ENCODE measurements around the gene SMIM3.

Gene SMIM3

GRCh38 chr5:150750469-150750868 is 28.1 kb upstream of the SMIM3 start:
- H3K4me3 ChIP-seq: no peak overlapping the region
- DNase-seq (ENCODE audit: low spot score): no peak
- no peak overlapping the region for H3K27ac ChIP-seq
- no peak for TF ChIP-seq CTCF (IDR thresholded peaks at IDR 0.05)

GRCh38 chr5:150751096-150751891 is 27.3 kb upstream of the SMIM3 start:
- TF ChIP-seq CTCF (IDR thresholded peaks at IDR 0.05): no peak
- DNase-seq (ENCODE audit: low spot score): no peak
- Histone ChIP-seq H3K4me3 (no peak overlapping the region), H3K27ac (no peak overlapping the region)

GRCh38 chr5:150753463-150753862 is 25.1 kb upstream of the SMIM3 start:
- no peak for TF ChIP-seq CTCF (IDR thresholded peaks at IDR 0.05)
- no peak overlapping the region for H3K4me3 ChIP-seq
- no peak for DNase-seq (ENCODE audit: low spot score)
- no peak overlapping the region for H3K27ac ChIP-seq

GRCh38 chr5:150753863-150754262 is 24.7 kb upstream of the SMIM3 start:
- H3K4me3 ChIP-seq: no peak overlapping the region
- DNase-seq (ENCODE audit: low spot score): no peak
- no peak overlapping the region for H3K27ac ChIP-seq
- no peak for TF ChIP-seq CTCF (IDR thresholded peaks at IDR 0.05)

GRCh38 chr5:150757087-150757649 is 21.4 kb upstream of the SMIM3 start:
- DNase-seq (ENCODE audit: low spot score): no peak
- peak overlapping the region in 1 of 2 donors; percentile 93 for H3K27ac ChIP-seq
- H3K4me3 ChIP-seq: peak overlapping the region; percentile 86
- no peak for TF ChIP-seq CTCF (IDR thresholded peaks at IDR 0.05)

- Histone ChIP-seq H3K4me3 (peak overlapping the region; percentile 86), H3K27ac (peak overlapping the region; percentile 93 to 99)
- no peak for DNase-seq (ENCODE audit: low spot score)
- no peak for TF ChIP-seq CTCF (IDR thresholded peaks at IDR 0.05)
Observed at GRCh38 chr5:150758203-150758530, 20.4 kb upstream of the SMIM3 start.
